ENCODE measurements around the gene TRPM2.

- TF ChIP-seq, protein P1, sequence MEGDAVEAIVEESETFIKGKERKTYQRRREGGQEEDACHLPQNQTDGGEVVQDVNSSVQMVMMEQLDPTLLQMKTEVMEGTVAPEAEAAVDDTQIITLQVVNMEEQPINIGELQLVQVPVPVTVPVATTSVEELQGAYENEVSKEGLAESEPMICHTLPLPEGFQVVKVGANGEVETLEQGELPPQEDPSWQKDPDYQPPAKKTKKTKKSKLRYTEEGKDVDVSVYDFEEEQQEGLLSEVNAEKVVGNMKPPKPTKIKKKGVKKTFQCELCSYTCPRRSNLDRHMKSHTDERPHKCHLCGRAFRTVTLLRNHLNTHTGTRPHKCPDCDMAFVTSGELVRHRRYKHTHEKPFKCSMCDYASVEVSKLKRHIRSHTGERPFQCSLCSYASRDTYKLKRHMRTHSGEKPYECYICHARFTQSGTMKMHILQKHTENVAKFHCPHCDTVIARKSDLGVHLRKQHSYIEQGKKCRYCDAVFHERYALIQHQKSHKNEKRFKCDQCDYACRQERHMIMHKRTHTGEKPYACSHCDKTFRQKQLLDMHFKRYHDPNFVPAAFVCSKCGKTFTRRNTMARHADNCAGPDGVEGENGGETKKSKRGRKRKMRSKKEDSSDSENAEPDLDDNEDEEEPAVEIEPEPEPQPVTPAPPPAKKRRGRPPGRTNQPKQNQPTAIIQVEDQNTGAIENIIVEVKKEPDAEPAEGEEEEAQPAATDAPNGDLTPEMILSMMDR (IDR thresholded peaks at IDR 0.05), result no peak
- no peak for TF ChIP-seq POLR2AphosphoS5 (IDR thresholded peaks at IDR 0.05)
- no peak for TF ChIP-seq POLR2A (IDR thresholded peaks at IDR 0.05)
- no peak for TF ChIP-seq EP300 (IDR thresholded peaks at IDR 0.05)
Observed at GRCh38 chr21:44312716-44313115, 40.7 kb upstream of the TRPM2 start.

All from stomach (tissue), 4 donors.